ENCODE results near the gene HIVEP1. TPM values are rescaled to one million over a fixed set of nuclear protein-coding genes. Genes with fewer than 3 reads are reported as not detected.

The HIVEP1 gene
- total and polyA plus RNA-seq, 3 experiments from 2014 or later, result 2.8 to 37.1 (median 33.5) TPM

DNA sequence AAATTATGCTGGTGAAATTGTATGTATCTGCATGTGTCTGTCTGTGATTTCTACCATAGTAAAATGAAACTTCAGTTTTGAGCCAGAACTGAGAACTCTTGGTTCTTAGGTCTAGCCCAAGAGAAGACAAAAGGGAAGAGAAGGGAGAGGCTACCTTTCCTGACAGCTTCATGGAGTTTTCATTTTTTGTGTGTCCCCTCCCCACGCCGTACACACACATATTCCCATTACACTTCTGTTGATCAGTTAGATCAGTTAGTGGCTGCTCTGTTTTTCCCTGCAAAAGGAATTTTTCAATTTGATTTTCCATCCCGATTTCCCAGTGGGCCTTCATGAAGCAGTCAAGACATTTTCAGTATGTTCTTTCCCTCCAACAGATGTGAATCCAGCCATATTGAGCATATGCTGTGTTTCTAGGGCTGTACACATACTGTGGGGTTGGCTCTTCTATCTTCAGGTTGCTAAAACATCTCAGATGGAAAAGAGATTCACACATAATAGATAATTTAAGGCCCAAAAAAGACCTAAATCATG is 52.5 kb downstream of the HIVEP1 start:
- no peaks in the 10 kb centered on the region for H3K27me3 Mint-ChIP-seq
- Histone ChIP-seq H3K4me3 (ENCODE audit: low read length) (no peak overlapping the region), H3K9me3 (ENCODE audit: low read length) (no peaks in the 10 kb centered on the region), H3K27ac (ENCODE audit: low read depth, low read length) (no peak overlapping the region), H3K36me3 (ENCODE audit: insufficient read depth, low read length) (no peaks in the 10 kb centered on the region), H3K4me1 (ENCODE audit: insufficient read depth, low read length) (peaks cover 34% of the 10 kb centered on the region), H3K27me3 (ENCODE audit: insufficient read depth, low read length, poor library complexity, severe bottlenecking) (no peaks in the 10 kb centered on the region)
- peaks cover 24 to 53% (median 49%) of the 10 kb centered on the region in 3 donors for H3K4me1 Mint-ChIP-seq
- peak overlapping the region in 2 of 8 donors; percentile 24 to 78 for H3K27ac Mint-ChIP-seq
- no peaks in the 10 kb centered on the region for H3K9me3 Mint-ChIP-seq
- DNase-seq, result no peak
- ChIA-PET POLR2A (no interaction called here), CTCF (no interaction called here)
- H3K36me3 Mint-ChIP-seq, result peaks cover 0 to 3% (median under 1%) of the 10 kb centered on the region in 3 donors
- no peak overlapping the region for H3K4me3 Mint-ChIP-seq

DNA sequence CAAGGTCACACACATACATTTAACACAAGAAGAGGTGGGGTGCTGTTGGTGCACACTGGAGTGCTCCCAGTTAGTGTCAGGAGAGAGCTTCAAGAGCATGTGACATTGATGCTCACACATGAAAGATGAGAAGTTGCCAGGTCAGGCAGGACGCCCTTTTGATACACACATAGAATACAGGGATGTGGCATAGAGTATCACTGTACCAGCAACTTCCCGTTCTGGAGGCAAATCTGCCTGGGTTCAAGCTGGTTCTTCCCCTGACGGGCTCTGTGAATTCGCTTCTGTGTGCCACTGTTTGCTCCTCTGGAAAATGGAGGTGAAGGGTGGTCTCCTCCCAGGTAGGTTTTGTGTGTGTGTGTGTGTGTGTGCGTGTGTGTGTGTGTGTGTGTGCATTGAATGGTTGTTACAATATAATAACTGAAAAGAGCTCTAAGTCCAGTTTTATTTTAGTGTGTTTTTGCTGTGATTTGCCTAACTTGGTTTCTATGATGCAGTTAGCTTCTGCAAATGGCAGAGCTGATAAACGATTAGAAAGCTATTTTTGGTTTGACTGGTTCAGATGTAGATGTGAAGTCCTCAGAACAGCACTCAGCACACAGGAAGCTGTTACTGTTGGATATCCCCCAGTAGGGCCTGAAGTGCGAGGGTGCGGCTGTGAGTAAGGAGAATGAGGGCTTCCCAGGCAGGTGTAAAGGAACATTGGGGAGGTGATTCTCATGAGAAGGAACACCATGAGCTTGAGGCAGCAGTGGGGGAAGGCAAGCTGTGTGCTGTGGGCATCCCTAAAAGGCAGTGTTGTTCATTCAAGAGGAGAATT is 53.4 kb downstream of the HIVEP1 start:
- H3K4me3 ChIP-seq (ENCODE audit: low read length), result no peak overlapping the region
- Mint-ChIP-seq H3K36me3 (peaks cover 0 to 3% (median 0%) of the 10 kb centered on the region in 3 donors), H3K4me3 (peak overlapping the region in 2 of 7 donors; percentile 17 to 38), H3K27me3 (no peaks in the 10 kb centered on the region), H3K9me3 (no peaks in the 10 kb centered on the region), H3K27ac (peak overlapping the region in 6 of 8 donors; percentile 9 to 78 (median 51)), H3K4me1 (peaks cover 24 to 51% (median 48%) of the 10 kb centered on the region in 3 donors)
- no peaks in the 10 kb centered on the region for H3K27me3 ChIP-seq (ENCODE audit: insufficient read depth, low read length, poor library complexity, severe bottlenecking)
- H3K4me1 ChIP-seq (ENCODE audit: insufficient read depth, low read length), result peaks cover 29% of the 10 kb centered on the region
- H3K36me3 ChIP-seq (ENCODE audit: insufficient read depth, low read length), result no peaks in the 10 kb centered on the region
- H3K9me3 ChIP-seq (ENCODE audit: low read length), result no peaks in the 10 kb centered on the region
- POLR2A ChIA-PET, result interaction anchor here (0.7 kb wide), 1 partner anchor 9 kb away, joined by 3 read pairs; no protein-coding TSS in a partner anchor
- CTCF ChIA-PET, result interaction anchor here (1.0 to 1.2 kb wide), 2 partner anchors 10 kb away, joined by 3 to 5 read pairs; no protein-coding TSS in a partner anchor
- no peak overlapping the region for H3K27ac ChIP-seq (ENCODE audit: low read depth, low read length)
- peak in 1 of 5 donors; percentile 15 for DNase-seq

DNA sequence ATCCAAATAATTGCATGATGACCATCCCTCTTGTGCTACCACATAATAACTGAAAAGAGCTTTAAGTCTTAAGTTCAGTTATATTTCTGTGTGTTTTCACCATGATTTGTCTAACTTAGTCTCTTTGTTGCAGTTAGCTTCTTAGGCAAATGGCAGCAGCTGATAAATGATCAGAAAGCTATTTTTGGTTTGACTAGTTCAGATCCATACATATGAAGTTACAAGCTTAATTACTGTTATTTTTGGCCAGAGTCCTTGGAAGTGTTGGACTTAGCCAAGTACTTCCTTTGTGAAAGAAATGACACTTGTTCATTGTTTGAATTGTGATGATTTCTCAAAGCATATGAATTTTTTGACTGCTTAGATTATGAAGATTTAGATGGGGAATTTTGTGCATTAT is 54.2 kb downstream of the HIVEP1 start:
- Mint-ChIP-seq H3K36me3 (peaks cover 0 to 5% (median 3%) of the 10 kb centered on the region in 3 donors), H3K9me3 (no peaks in the 10 kb centered on the region), H3K27ac (peak overlapping the region in 2 of 8 donors; percentile 53 to 78), H3K27me3 (no peaks in the 10 kb centered on the region), H3K4me1 (peaks cover 23 to 50% (median 48%) of the 10 kb centered on the region in 3 donors), H3K4me3 (no peak overlapping the region)
- peaks cover 33% of the 10 kb centered on the region for H3K4me1 ChIP-seq (ENCODE audit: insufficient read depth, low read length)
- CTCF ChIA-PET, result interaction anchor here (1.0 to 1.2 kb wide), 2 partner anchors 9 to 11 kb away, joined by 3 to 5 read pairs; no protein-coding TSS in a partner anchor
- no peaks in the 10 kb centered on the region for H3K36me3 ChIP-seq (ENCODE audit: insufficient read depth, low read length)
- H3K9me3 ChIP-seq (ENCODE audit: low read length), result no peaks in the 10 kb centered on the region
- H3K27ac ChIP-seq (ENCODE audit: low read depth, low read length), result no peak overlapping the region
- DNase-seq, result no peak
- H3K4me3 ChIP-seq (ENCODE audit: low read length), result no peak overlapping the region
- H3K27me3 ChIP-seq (ENCODE audit: insufficient read depth, low read length, poor library complexity, severe bottlenecking), result no peaks in the 10 kb centered on the region
- POLR2A ChIA-PET, result interaction anchor here (0.7 kb wide), 1 partner anchor 10 kb away, joined by 3 read pairs; no protein-coding TSS in a partner anchor

DNA sequence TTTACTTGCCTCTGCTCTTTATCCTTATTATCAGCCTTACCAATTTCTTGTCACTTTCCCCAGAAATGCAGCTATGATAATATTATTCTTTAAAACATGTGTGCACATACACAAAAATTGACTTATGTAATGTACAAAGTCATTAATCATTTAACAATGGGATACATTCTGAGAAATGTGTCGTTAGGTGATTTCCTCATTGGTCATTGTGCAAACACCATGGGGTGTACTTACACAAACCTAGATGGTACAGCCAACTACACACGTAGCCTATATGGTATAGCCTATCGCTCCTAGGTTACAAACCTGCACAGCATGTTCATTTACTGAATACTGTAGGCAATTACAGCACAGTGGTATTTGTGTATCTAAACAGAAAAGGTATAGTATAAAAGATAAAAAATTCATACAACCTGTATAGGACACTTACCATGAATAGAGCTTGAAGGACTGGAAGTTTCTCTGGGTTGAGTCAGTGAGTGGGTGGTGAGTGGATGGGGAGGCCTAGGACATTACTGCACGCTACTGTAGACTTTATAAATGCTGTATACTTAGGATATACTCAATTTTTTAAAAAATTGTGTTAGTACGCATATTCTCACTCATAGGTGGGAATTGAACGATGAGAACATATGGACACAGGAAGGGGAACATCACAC is 56.9 kb downstream of the HIVEP1 start:
- POLR2A ChIA-PET, result no interaction called here
- Histone ChIP-seq H3K9me3 (ENCODE audit: low read length) (no peaks in the 10 kb centered on the region), H3K4me1 (ENCODE audit: insufficient read depth, low read length) (peaks cover 25% of the 10 kb centered on the region), H3K27me3 (ENCODE audit: insufficient read depth, low read length, poor library complexity, severe bottlenecking) (no peaks in the 10 kb centered on the region), H3K4me3 (ENCODE audit: low read length) (no peak overlapping the region), H3K27ac (ENCODE audit: low read depth, low read length) (no peak overlapping the region), H3K36me3 (ENCODE audit: insufficient read depth, low read length) (no peaks in the 10 kb centered on the region)
- DNase-seq, result no peak
- CTCF ChIA-PET, result no interaction called here
- no peaks in the 10 kb centered on the region for H3K9me3 Mint-ChIP-seq
- no peak overlapping the region for H3K27ac Mint-ChIP-seq
- H3K36me3 Mint-ChIP-seq, result peaks cover 0 to 5% (median 3%) of the 10 kb centered on the region in 3 donors
- H3K4me3 Mint-ChIP-seq, result no peak overlapping the region
- no peaks in the 10 kb centered on the region for H3K27me3 Mint-ChIP-seq
- H3K4me1 Mint-ChIP-seq, result peaks cover 27 to 57% (median 47%) of the 10 kb centered on the region in 3 donors

DNA sequence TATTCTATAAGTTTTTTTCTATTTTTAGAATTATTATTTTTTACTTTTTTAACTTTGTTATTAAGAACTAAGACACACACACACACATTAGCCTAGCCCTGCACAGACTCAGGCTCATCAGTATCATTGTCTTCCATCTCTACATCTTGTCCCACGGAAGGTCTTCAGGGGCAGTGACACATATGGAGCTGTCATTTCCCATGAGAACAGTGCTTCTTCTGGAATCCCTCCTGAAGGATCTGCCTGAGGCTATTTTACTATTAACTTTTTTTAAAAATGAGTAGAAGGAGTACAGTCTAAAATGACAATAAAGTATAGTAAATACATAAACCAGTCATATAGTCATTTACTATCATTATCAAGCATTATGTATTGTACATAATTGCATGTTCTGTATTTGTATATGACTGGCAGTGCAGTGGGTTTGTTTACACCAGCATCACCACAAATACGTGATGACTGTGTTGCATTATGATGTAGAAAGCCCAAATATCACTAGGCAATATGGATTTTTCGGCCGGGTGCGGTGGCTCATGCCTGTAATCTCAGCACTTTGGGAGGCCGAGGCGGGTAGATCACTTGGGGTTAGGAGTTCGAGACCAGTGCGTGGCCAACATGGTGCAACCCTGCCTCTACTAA is 57.9 kb downstream of the HIVEP1 start:
- no peaks in the 10 kb centered on the region for H3K9me3 ChIP-seq (ENCODE audit: low read length)
- no peak for DNase-seq
- no peak overlapping the region for H3K27ac ChIP-seq (ENCODE audit: low read depth, low read length)
- no peaks in the 10 kb centered on the region for H3K36me3 ChIP-seq (ENCODE audit: insufficient read depth, low read length)
- Mint-ChIP-seq H3K27me3 (no peaks in the 10 kb centered on the region), H3K9me3 (no peaks in the 10 kb centered on the region), H3K4me1 (peaks cover 23 to 48% (median 38%) of the 10 kb centered on the region in 3 donors), H3K4me3 (no peak overlapping the region), H3K27ac (no peak overlapping the region), H3K36me3 (peaks cover 0 to 5% (median 3%) of the 10 kb centered on the region in 3 donors)
- H3K4me3 ChIP-seq (ENCODE audit: low read length), result no peak overlapping the region
- ChIA-PET CTCF (no interaction called here), POLR2A (no interaction called here)
- no peaks in the 10 kb centered on the region for H3K27me3 ChIP-seq (ENCODE audit: insufficient read depth, low read length, poor library complexity, severe bottlenecking)
- peaks cover 16% of the 10 kb centered on the region for H3K4me1 ChIP-seq (ENCODE audit: insufficient read depth, low read length)

DNA sequence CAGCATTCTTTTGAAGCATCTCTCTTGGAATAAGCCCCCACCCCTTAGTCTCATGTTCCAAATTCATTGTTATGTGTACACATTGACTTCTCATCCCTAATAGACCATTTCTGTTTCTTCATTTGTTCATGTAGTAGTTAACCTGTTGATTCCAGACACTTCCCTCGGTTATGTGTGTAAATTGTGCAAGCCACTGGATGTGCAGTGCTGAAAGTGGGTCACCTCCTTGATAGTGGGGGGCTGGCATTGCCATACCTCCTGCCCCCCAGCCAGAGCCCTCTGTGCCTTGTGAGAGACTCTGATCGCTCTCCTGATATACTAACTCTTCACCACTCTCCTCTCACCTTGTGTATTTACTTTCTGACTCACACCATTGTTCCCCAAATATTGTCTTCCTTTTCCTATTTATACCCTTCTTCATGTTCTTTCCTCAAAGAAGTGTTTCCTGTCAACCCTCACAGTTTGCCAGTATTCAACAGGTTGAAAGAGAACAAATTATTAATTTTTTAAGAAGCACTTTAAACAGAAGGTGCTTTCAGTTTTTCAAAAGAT is 59.0 kb downstream of the HIVEP1 start:
- H3K27ac ChIP-seq (ENCODE audit: low read depth, low read length), result no peak overlapping the region
- Mint-ChIP-seq H3K27ac (peak overlapping the region in 1 of 8 donors; percentile 8), H3K4me3 (no peak overlapping the region), H3K4me1 (peaks cover 17 to 41% (median 36%) of the 10 kb centered on the region in 3 donors), H3K27me3 (no peaks in the 10 kb centered on the region), H3K9me3 (no peaks in the 10 kb centered on the region), H3K36me3 (peaks cover 0 to 5% (median 0%) of the 10 kb centered on the region in 3 donors)
- no peak overlapping the region for H3K4me3 ChIP-seq (ENCODE audit: low read length)
- no peak for DNase-seq
- H3K4me1 ChIP-seq (ENCODE audit: insufficient read depth, low read length), result peaks cover 6% of the 10 kb centered on the region
- ChIA-PET CTCF (no interaction called here), POLR2A (no interaction called here)
- no peaks in the 10 kb centered on the region for H3K36me3 ChIP-seq (ENCODE audit: insufficient read depth, low read length)
- no peaks in the 10 kb centered on the region for H3K9me3 ChIP-seq (ENCODE audit: low read length)
- H3K27me3 ChIP-seq (ENCODE audit: insufficient read depth, low read length, poor library complexity, severe bottlenecking), result no peaks in the 10 kb centered on the region

DNA sequence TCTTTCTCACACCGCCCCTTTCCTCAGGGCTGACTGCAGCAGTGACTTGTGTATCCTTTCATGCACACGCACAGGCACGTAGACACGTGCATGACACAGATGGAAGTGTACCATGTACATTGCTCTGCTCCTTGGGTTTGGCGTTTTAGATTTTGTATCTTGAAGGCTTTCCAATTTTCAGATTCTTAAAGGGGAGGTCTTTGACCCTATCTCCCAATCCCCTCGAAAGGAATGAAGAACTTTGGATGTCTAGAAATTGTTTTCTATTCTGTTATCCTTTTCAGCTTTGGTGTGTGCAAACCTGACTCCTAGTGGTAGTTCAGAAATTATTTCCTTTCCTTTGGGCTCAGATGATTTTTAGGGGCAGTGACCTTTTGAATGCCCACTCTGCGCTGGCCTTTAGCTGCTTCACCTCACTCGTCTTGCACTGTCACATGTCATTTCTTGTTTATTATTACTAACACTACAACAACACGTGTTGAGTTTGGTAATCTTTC is 63.0 kb downstream of the HIVEP1 start:
- Histone ChIP-seq H3K4me3 (ENCODE audit: low read length) (no peak overlapping the region), H3K9me3 (ENCODE audit: low read length) (no peaks in the 10 kb centered on the region), H3K4me1 (ENCODE audit: insufficient read depth, low read length) (peaks cover 5% of the 10 kb centered on the region), H3K27ac (ENCODE audit: low read depth, low read length) (no peak overlapping the region), H3K36me3 (ENCODE audit: insufficient read depth, low read length) (no peaks in the 10 kb centered on the region), H3K27me3 (ENCODE audit: insufficient read depth, low read length, poor library complexity, severe bottlenecking) (no peaks in the 10 kb centered on the region)
- H3K4me1 Mint-ChIP-seq, result peaks cover 20 to 43% (median 31%) of the 10 kb centered on the region in 3 donors
- peak in 1 of 5 donors; percentile 30 for DNase-seq
- no peaks in the 10 kb centered on the region for H3K27me3 Mint-ChIP-seq
- H3K4me3 Mint-ChIP-seq, result no peak overlapping the region
- H3K36me3 Mint-ChIP-seq, result peaks cover 0 to 6% (median 5%) of the 10 kb centered on the region in 3 donors
- no peaks in the 10 kb centered on the region for H3K9me3 Mint-ChIP-seq
- H3K27ac Mint-ChIP-seq, result peak overlapping the region in 1 of 8 donors; percentile 66
- ChIA-PET CTCF (interaction anchor here (0.9 to 1.3 kb wide), 3 partner anchors 8 to 373 kb away, joined by 3 to 4 read pairs (median 3); no protein-coding TSS in a partner anchor), POLR2A (no interaction called here)

Data from CD8-positive, alpha-beta memory T cell (primary cell).